Measurements from ENCODE around the gene FAM234A. TPM values are rescaled to one million over a fixed set of nuclear protein-coding genes. Genes with fewer than 3 reads are reported as not detected.
"Not testable (repeated sequence)": the region's sequence is repeated elsewhere in the genome, so short reads cannot be mapped to it uniquely, and the experiment has no call there.

FAM234A gene
- polyA plus RNA-seq, 1 donor = 63.4 TPM

GRCh38 chr16:252366-253337 is 18.0 kb downstream of the FAM234A start:
- Histone ChIP-seq H3K4me3 (ENCODE audit: low read length) (no peak overlapping the region), H3K36me3 (ENCODE audit: control insufficient read depth, insufficient read depth, low read length) (peaks cover 33% of the 10 kb centered on the region), H3K9me3 (ENCODE audit: control insufficient read depth, low read depth, low read length) (peaks cover 3% of the 10 kb centered on the region), H3K27me3 (ENCODE audit: control insufficient read depth, insufficient read depth, low read length) (no peaks in the 10 kb centered on the region), H3K27ac (ENCODE audit: low read length) (peak overlapping the region; percentile 54), H3K4me1 (ENCODE audit: control insufficient read depth, insufficient read depth, low read length) (peaks cover 8% of the 10 kb centered on the region)
- 21% methylated on average over 9 of the region's 30 CpGs for WGBS (ENCODE audit: insufficient coverage, low lambda C conversion rate)
- DNase-seq = peak; percentile 73 to 88

- peaks cover 3% of the 10 kb centered on the region for H3K9me3 ChIP-seq (ENCODE audit: control insufficient read depth, low read depth, low read length)
- peaks cover 29% of the 10 kb centered on the region for H3K36me3 ChIP-seq (ENCODE audit: control insufficient read depth, insufficient read depth, low read length)
- H3K4me1 ChIP-seq (ENCODE audit: control insufficient read depth, insufficient read depth, low read length) = peaks cover 8% of the 10 kb centered on the region
- H3K27ac ChIP-seq (ENCODE audit: low read length) = no peak overlapping the region
- WGBS (ENCODE audit: insufficient coverage, low lambda C conversion rate) = no CpG with 5 or more reads among the region's 6 CpGs
- no peak overlapping the region for H3K4me3 ChIP-seq (ENCODE audit: low read length)
- no peaks in the 10 kb centered on the region for H3K27me3 ChIP-seq (ENCODE audit: control insufficient read depth, insufficient read depth, low read length)
- DNase-seq = peak in 1 of 2 donors; percentile 27
Measured at GRCh38 chr16:253833-254232, 19.2 kb downstream of the FAM234A start.

- DNase-seq = no peak
- WGBS (ENCODE audit: insufficient coverage, low lambda C conversion rate) = 100% methylated on average over 2 of the region's 25 CpGs
- H3K4me1 ChIP-seq (ENCODE audit: control insufficient read depth, insufficient read depth, low read length) = peaks cover 8% of the 10 kb centered on the region
- peaks cover 3% of the 10 kb centered on the region for H3K9me3 ChIP-seq (ENCODE audit: control insufficient read depth, low read depth, low read length)
- no peak overlapping the region for H3K27ac ChIP-seq (ENCODE audit: low read length)
- H3K36me3 ChIP-seq (ENCODE audit: control insufficient read depth, insufficient read depth, low read length) = peaks cover 32% of the 10 kb centered on the region
- no peak overlapping the region for H3K4me3 ChIP-seq (ENCODE audit: low read length)
- no peaks in the 10 kb centered on the region for H3K27me3 ChIP-seq (ENCODE audit: control insufficient read depth, insufficient read depth, low read length)
Measured at GRCh38 chr16:254461-254860, 19.8 kb downstream of the FAM234A start.

GRCh38 chr16:255183-255582 is 20.6 kb downstream of the FAM234A start:
- no peak overlapping the region for H3K27ac ChIP-seq (ENCODE audit: low read length)
- H3K4me1 ChIP-seq (ENCODE audit: control insufficient read depth, insufficient read depth, low read length) = peaks cover 7% of the 10 kb centered on the region
- no peak for DNase-seq
- peaks cover 35% of the 10 kb centered on the region for H3K36me3 ChIP-seq (ENCODE audit: control insufficient read depth, insufficient read depth, low read length)
- 100% methylated on average over 1 of the region's 6 CpGs for WGBS (ENCODE audit: insufficient coverage, low lambda C conversion rate)
- H3K9me3 ChIP-seq (ENCODE audit: control insufficient read depth, low read depth, low read length) = peaks cover 3% of the 10 kb centered on the region
- H3K4me3 ChIP-seq (ENCODE audit: low read length) = no peak overlapping the region
- H3K27me3 ChIP-seq (ENCODE audit: control insufficient read depth, insufficient read depth, low read length) = no peaks in the 10 kb centered on the region

GRCh38 chr16:258091-258490 is 23.5 kb downstream of the FAM234A start:
- peaks cover 60% of the 10 kb centered on the region for H3K36me3 ChIP-seq (ENCODE audit: control insufficient read depth, insufficient read depth, low read length)
- WGBS (ENCODE audit: insufficient coverage, low lambda C conversion rate) = no CpG with 5 or more reads among the region's 13 CpGs
- not testable (repeated sequence) for H3K4me1 ChIP-seq (ENCODE audit: control insufficient read depth, insufficient read depth, low read length); H3K4me3 ChIP-seq (ENCODE audit: low read length); H3K27me3 ChIP-seq (ENCODE audit: control insufficient read depth, insufficient read depth, low read length); H3K9me3 ChIP-seq (ENCODE audit: control insufficient read depth, low read depth, low read length); H3K27ac ChIP-seq (ENCODE audit: low read length); DNase-seq

GRCh38 chr16:259226-259625 is 24.6 kb downstream of the FAM234A start:
- no peak overlapping the region for H3K4me3 ChIP-seq (ENCODE audit: low read length)
- WGBS (ENCODE audit: insufficient coverage, low lambda C conversion rate) = no CpG with 5 or more reads among the region's 10 CpGs
- no peaks in the 10 kb centered on the region for H3K4me1 ChIP-seq (ENCODE audit: control insufficient read depth, insufficient read depth, low read length)
- H3K36me3 ChIP-seq (ENCODE audit: control insufficient read depth, insufficient read depth, low read length) = peaks cover 65% of the 10 kb centered on the region
- peaks cover 3% of the 10 kb centered on the region for H3K9me3 ChIP-seq (ENCODE audit: control insufficient read depth, low read depth, low read length)
- no peaks in the 10 kb centered on the region for H3K27me3 ChIP-seq (ENCODE audit: control insufficient read depth, insufficient read depth, low read length)
- H3K27ac ChIP-seq (ENCODE audit: low read length) = no peak overlapping the region
- no peak for DNase-seq

GRCh38 chr16:259814-260253 is 25.2 kb downstream of the FAM234A start:
- Histone ChIP-seq H3K4me1 (ENCODE audit: control insufficient read depth, insufficient read depth, low read length) (no peaks in the 10 kb centered on the region), H3K36me3 (ENCODE audit: control insufficient read depth, insufficient read depth, low read length) (peaks cover 65% of the 10 kb centered on the region), H3K27ac (ENCODE audit: low read length) (no peak overlapping the region), H3K27me3 (ENCODE audit: control insufficient read depth, insufficient read depth, low read length) (no peaks in the 10 kb centered on the region), H3K9me3 (ENCODE audit: control insufficient read depth, low read depth, low read length) (no peaks in the 10 kb centered on the region), H3K4me3 (ENCODE audit: low read length) (no peak overlapping the region)
- no CpG with 5 or more reads among the region's 13 CpGs for WGBS (ENCODE audit: insufficient coverage, low lambda C conversion rate)
- no peak for DNase-seq

- no CpG with 5 or more reads among the region's 19 CpGs for WGBS (ENCODE audit: insufficient coverage, low lambda C conversion rate)
- H3K4me3 ChIP-seq (ENCODE audit: low read length) = no peak overlapping the region
- no peaks in the 10 kb centered on the region for H3K27me3 ChIP-seq (ENCODE audit: control insufficient read depth, insufficient read depth, low read length)
- no peak overlapping the region for H3K27ac ChIP-seq (ENCODE audit: low read length)
- peaks cover 65% of the 10 kb centered on the region for H3K36me3 ChIP-seq (ENCODE audit: control insufficient read depth, insufficient read depth, low read length)
- no peak for DNase-seq
- no peaks in the 10 kb centered on the region for H3K4me1 ChIP-seq (ENCODE audit: control insufficient read depth, insufficient read depth, low read length)
- H3K9me3 ChIP-seq (ENCODE audit: control insufficient read depth, low read depth, low read length) = no peaks in the 10 kb centered on the region
Measured at GRCh38 chr16:260326-260725, 25.7 kb downstream of the FAM234A start.

- H3K9me3 ChIP-seq (ENCODE audit: control insufficient read depth, low read depth, low read length) = no peaks in the 10 kb centered on the region
- no peak overlapping the region for H3K27ac ChIP-seq (ENCODE audit: low read length)
- no peaks in the 10 kb centered on the region for H3K4me1 ChIP-seq (ENCODE audit: control insufficient read depth, insufficient read depth, low read length)
- no peak for DNase-seq
- H3K36me3 ChIP-seq (ENCODE audit: control insufficient read depth, insufficient read depth, low read length) = peaks cover 62% of the 10 kb centered on the region
- no CpG with 5 or more reads among the region's 28 CpGs for WGBS (ENCODE audit: insufficient coverage, low lambda C conversion rate)
- no peak overlapping the region for H3K4me3 ChIP-seq (ENCODE audit: low read length)
- H3K27me3 ChIP-seq (ENCODE audit: control insufficient read depth, insufficient read depth, low read length) = no peaks in the 10 kb centered on the region
Measured at GRCh38 chr16:261031-261691, 26.5 kb downstream of the FAM234A start.

GRCh38 chr16:262121-262745 is 27.6 kb downstream of the FAM234A start:
- WGBS (ENCODE audit: insufficient coverage, low lambda C conversion rate) = no CpG with 5 or more reads among the region's 29 CpGs
- H3K27ac ChIP-seq (ENCODE audit: low read length) = no peak overlapping the region
- no peaks in the 10 kb centered on the region for H3K9me3 ChIP-seq (ENCODE audit: control insufficient read depth, low read depth, low read length)
- no peak for DNase-seq
- H3K36me3 ChIP-seq (ENCODE audit: control insufficient read depth, insufficient read depth, low read length) = peaks cover 62% of the 10 kb centered on the region
- H3K4me3 ChIP-seq (ENCODE audit: low read length) = no peak overlapping the region
- no peaks in the 10 kb centered on the region for H3K27me3 ChIP-seq (ENCODE audit: control insufficient read depth, insufficient read depth, low read length)
- H3K4me1 ChIP-seq (ENCODE audit: control insufficient read depth, insufficient read depth, low read length) = no peaks in the 10 kb centered on the region

All from large intestine (tissue), 3 donors.